ENCODE measurements around the gene ZNF19.

DNA sequence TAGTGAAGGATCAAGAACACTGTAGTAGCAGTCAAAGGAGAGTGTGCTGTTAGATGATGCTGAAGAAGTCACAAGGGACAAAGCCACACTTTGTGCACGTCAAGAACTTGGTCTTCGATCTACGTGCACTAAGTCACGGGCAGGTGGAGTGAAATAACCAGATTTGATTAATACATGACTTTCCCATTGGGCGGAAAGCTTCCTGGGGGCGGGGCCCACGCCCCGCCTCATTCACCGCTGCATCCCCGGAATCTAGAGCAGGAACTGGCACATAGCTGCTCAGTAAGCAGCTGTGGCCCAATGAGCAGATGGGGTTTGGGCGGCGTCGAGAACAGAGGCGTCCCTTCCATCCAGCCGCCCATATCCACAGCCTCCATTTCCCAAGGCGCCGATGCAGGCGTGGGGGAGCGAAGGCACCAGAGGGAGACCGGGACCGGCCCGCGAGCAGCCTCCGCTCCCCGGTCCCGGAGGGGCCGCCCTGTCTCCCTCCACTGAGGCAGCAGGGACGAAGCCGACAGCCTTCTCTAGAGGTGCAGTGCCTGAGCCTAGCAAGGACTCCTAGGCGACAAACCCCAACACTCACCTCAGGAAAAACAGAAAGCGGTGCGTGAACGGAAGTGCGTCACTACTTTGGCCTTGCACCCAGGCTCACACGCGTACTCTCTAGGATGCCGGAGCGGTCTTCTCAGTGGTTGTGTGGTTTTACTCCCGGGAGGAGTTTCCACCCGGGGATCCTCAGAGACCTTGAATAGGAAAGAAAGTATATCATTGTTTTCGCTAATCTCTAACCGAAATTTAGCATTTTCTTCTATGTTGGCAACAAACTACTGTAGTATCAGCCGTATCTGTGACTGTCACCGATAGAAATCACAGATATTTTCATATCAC lies 4.9 kb downstream of the ZNF19 start:
- TF ChIP-seq EZH2 (IDR thresholded peaks at IDR 0.05; ENCODE audit: borderline replicate concordance, low read length) = no peak
- TF ChIP-seq, protein P1, sequence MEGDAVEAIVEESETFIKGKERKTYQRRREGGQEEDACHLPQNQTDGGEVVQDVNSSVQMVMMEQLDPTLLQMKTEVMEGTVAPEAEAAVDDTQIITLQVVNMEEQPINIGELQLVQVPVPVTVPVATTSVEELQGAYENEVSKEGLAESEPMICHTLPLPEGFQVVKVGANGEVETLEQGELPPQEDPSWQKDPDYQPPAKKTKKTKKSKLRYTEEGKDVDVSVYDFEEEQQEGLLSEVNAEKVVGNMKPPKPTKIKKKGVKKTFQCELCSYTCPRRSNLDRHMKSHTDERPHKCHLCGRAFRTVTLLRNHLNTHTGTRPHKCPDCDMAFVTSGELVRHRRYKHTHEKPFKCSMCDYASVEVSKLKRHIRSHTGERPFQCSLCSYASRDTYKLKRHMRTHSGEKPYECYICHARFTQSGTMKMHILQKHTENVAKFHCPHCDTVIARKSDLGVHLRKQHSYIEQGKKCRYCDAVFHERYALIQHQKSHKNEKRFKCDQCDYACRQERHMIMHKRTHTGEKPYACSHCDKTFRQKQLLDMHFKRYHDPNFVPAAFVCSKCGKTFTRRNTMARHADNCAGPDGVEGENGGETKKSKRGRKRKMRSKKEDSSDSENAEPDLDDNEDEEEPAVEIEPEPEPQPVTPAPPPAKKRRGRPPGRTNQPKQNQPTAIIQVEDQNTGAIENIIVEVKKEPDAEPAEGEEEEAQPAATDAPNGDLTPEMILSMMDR (conservative IDR thresholded peaks at IDR 0.05 in 1 of 2, IDR thresholded peaks at IDR 0.05 in 1 of 2; ENCODE audit: extremely low read depth in 1 of 2, insufficient read depth in 1 of 2, low read depth in 1 of 2, low read length in 2 of 2) = no peak

Measured in mammary epithelial cell (primary cell).